GM12873 (cell line): ENCODE measurements around the gene CLEC9A.

Experiments
- CTCF ChIP-seq: IDR thresholded peaks from 2 replicates; pipeline ENCODE4 v1.5.1; 2012; ENCODE audit warnings: low read depth, mild to moderate bottlenecking, moderate library complexity, low read length, control low read depth; ENCODE audit not compliant: insufficient read depth; ENCODE audit errors: missing control alignments

CLEC9A gene

DNA sequence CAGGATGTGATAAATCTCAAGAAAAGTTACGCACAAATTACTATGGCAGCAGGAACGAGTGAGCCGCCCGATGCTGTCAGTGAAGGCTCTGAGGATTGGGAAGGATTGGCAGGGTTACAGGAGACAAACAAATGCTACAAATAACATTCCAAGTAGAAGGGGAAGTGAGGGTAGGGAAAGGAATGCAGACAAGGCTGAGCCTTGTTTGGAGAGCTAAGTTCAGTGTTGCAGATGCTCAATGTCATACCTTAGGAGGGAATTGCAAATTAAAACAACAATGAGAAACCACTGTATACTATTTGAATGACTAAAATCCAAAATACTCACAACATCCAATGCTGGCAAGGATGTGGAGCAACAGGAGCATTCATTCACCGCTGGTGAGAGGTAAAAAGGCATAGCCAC lies 1.3 kb downstream of the CLEC9A start:
- TF ChIP-seq CTCF = no peak

- peak; percentile 10 for TF ChIP-seq CTCF
These were observed 3.5 kb downstream of the CLEC9A start for GRCh38 chr12:10033783-10034545.

DNA sequence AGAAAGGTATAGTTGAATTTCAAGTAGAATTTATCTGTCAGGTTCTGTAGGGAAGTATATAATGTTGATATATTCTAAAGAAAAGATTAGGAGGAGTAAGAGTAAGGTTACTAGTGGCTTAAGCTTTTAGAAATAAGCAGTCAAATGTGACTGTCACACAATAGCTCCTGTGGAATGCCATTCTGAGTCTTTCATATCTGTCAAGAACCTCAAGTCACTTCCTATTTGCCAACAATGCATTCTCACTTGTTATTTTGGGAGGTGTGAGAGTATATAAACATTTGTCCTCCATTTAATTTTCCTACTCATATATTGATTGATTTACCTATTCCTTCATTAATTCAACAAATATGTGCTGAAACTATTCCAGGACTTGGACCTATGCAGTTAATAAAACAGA lies 11.7 kb downstream of the CLEC9A start:
- no peak for TF ChIP-seq CTCF

- no peak for TF ChIP-seq CTCF
These were observed 18.0 kb downstream of the CLEC9A start for GRCh38 chr12:10048526-10048925.

DNA sequence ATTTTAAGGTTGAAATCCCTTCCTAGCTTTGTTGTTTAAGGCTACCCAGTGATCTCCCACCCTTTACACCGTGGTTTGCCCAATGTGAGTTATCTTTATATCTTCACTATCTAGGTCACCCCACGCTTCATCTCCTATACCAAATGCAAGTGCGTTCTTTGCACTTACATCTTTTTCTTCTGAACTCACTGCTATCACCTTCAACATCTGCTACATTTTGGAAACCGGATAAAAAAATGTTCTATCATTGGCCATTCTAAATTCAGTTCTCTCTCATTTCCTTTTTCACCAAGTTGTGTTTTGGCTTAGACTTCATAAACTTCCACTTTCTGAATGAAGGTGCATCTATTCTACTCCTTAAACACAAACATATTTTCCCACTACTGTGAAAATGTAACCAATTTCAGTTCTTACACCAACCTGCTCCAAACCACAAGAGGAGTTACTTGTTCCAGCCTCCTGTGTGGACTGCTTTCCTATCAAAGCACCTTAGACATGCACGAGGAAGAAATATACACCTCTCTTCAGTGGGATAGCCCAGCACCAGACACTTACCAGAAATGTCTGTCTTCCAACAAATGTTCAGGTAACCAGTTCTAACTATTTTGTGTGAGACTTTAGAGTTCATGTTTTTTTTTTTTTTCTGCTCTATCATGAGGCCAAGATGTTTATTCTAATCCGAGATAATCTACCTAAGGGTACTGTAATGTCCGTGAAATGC lies 21.9 kb downstream of the CLEC9A start:
- TF ChIP-seq CTCF = no peak

DNA sequence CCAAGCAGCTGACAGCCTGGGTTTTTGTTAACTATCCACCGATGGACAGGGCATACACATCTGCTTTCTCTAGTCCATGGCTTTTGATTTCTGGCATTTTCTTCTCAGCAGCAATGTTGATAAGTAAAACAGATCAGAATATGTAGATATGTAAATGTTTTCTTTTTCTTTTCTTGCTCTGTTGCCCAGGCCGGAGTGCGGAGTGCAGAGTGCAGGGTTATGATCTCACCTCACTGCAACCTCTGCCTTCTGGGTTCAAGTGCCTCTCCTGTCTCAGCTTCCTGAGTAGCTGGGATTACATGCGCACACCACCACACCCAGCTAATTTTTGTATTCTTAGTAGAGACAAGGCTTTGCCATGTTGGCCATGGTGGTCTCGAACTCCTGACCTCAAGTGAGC lies 27.9 kb downstream of the CLEC9A start:
- TF ChIP-seq CTCF = no peak

DNA sequence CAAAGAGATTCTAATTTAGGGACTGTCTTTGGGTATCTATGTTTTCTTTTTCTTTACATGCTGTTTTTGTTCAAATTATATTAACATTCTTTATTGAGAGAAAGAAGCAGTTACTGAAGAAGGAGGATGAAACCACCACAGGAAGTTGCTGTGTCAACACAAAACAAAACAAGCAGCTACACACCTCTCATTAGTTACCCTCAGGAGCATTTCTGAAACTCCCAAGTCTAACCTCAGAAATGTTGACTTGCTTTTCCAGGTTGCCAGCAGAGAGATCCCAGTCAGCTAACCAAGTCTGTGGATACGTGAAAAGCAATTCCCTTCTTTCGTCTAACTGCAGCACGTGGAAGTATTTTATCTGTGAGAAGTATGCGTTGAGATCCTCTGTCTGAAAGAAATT lies 34.8 kb downstream of the CLEC9A start:
- no peak for TF ChIP-seq CTCF
